ENCODE data around the gene CAMLG.
"Not testable (repeated sequence)": the region's sequence is repeated elsewhere in the genome, so short reads cannot be mapped to it uniquely, and the experiment has no call there.

The CAMLG gene

GRCh38 chr5:134738133-134738962 is at the start of gene CAMLG:
TSS of gene CAMLG (plus strand) at chr5:134738548. CDS start at chr5:134738621, 73 bp downstream.
- peak; percentile 96 for DNase-seq

GRCh38 chr5:134690144-134690543 is 48.2 kb upstream of the CAMLG start:
- not testable (repeated sequence) for DNase-seq

- no peak for DNase-seq
Observed at GRCh38 chr5:134692722-134693121, 45.6 kb upstream of the CAMLG start.

GRCh38 chr5:134708301-134708700 is 30.0 kb upstream of the CAMLG start:
- DNase-seq = no peak

- no peak for DNase-seq
Observed at GRCh38 chr5:134714120-134714519, 24.2 kb upstream of the CAMLG start.

- no peak for DNase-seq
Observed at GRCh38 chr5:134714541-134714940, 23.8 kb upstream of the CAMLG start.

GRCh38 chr5:134715466-134715865 is 22.9 kb upstream of the CAMLG start:
- DNase-seq = not testable (repeated sequence)

GRCh38 chr5:134724872-134725271 is 13.5 kb upstream of the CAMLG start:
- DNase-seq = no peak

GRCh38 chr5:134732819-134733218 is 5.5 kb upstream of the CAMLG start:
- DNase-seq = no peak

- no peak for DNase-seq
Observed at GRCh38 chr5:134735243-134735642, 3.1 kb upstream of the CAMLG start.

GRCh38 chr5:134736173-134736812 is 2.1 kb upstream of the CAMLG start:
- no peak for DNase-seq

- peak in 1 of 2 experiments; percentile 38 for DNase-seq
Observed at GRCh38 chr5:134738963-134739661, 764 bp downstream of the CAMLG start.

- DNase-seq = no peak
Observed at GRCh38 chr5:134741052-134741451, 2.7 kb downstream of the CAMLG start.

- DNase-seq = no peak
Observed at GRCh38 chr5:134742134-134742533, 3.8 kb downstream of the CAMLG start.

GRCh38 chr5:134749415-134749814 is 11.1 kb downstream of the CAMLG start:
- DNase-seq = no peak

- no peak for DNase-seq
Observed at GRCh38 chr5:134758176-134758503, 19.8 kb downstream of the CAMLG start.

- DNase-seq = peak; percentile 89 to 92
Observed at GRCh38 chr5:134758504-134759341, 20.4 kb downstream of the CAMLG start, which contains the start of gene DDX46. TSS of gene DDX46 (plus strand) at chr5:134758779. CDS start at chr5:134758939, 160 bp downstream.

GRCh38 chr5:134767528-134768291 is 29.4 kb downstream of the CAMLG start:
- DNase-seq = not testable (repeated sequence)

GRCh38 chr5:134769206-134769605 is 30.9 kb downstream of the CAMLG start:
- DNase-seq = no peak

GRCh38 chr5:134772461-134773125 is 34.2 kb downstream of the CAMLG start:
- DNase-seq = no peak

GRCh38 chr5:134777366-134777765 is 39.0 kb downstream of the CAMLG start:
- DNase-seq = no peak

Data from NCI-H2081 (cell line).